ENCODE measurements around the gene CMBL.

GRCh38 chr5:10337107-10337506 lies 29.4 kb upstream of the CMBL start:
- no peak for TF ChIP-seq TAF1 (IDR thresholded peaks at IDR 0.05; ENCODE audit: low read depth)
- no peak for TF ChIP-seq YY1 (IDR thresholded peaks at IDR 0.05; ENCODE audit: low read depth)
- TF ChIP-seq, protein P1, sequence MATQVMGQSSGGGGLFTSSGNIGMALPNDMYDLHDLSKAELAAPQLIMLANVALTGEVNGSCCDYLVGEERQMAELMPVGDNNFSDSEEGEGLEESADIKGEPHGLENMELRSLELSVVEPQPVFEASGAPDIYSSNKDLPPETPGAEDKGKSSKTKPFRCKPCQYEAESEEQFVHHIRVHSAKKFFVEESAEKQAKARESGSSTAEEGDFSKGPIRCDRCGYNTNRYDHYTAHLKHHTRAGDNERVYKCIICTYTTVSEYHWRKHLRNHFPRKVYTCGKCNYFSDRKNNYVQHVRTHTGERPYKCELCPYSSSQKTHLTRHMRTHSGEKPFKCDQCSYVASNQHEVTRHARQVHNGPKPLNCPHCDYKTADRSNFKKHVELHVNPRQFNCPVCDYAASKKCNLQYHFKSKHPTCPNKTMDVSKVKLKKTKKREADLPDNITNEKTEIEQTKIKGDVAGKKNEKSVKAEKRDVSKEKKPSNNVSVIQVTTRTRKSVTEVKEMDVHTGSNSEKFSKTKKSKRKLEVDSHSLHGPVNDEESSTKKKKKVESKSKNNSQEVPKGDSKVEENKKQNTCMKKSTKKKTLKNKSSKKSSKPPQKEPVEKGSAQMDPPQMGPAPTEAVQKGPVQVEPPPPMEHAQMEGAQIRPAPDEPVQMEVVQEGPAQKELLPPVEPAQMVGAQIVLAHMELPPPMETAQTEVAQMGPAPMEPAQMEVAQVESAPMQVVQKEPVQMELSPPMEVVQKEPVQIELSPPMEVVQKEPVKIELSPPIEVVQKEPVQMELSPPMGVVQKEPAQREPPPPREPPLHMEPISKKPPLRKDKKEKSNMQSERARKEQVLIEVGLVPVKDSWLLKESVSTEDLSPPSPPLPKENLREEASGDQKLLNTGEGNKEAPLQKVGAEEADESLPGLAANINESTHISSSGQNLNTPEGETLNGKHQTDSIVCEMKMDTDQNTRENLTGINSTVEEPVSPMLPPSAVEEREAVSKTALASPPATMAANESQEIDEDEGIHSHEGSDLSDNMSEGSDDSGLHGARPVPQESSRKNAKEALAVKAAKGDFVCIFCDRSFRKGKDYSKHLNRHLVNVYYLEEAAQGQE (IDR thresholded peaks at IDR 0.05; ENCODE audit: low read depth), result no peak
- no peak for TF ChIP-seq CREB1 (IDR thresholded peaks at IDR 0.05; ENCODE audit: low read depth)
- TF ChIP-seq FOXM1 (IDR thresholded peaks at IDR 0.05; ENCODE audit: borderline replicate concordance, low read depth), result no peak
